HG02798 (cell line): ENCODE results near the gene ADSS2.
"Not testable (repeated sequence)": the region's sequence is repeated elsewhere in the genome, so short reads cannot be mapped to it uniquely, and the experiment has no call there.

Source experiments
- ATAC-seq: cut with Tn5 transposase; IDR thresholded peaks from one replicate; pipeline ENCODE4 v1.9.1; 2021; ENCODE audit warnings: mild to moderate bottlenecking; ENCODE audit not compliant: unreplicated experiment, poor library complexity

Gene ADSS2

GRCh38 chr1:244403431-244403830 lies 48.3 kb downstream of the ADSS2 start:
- no peak for ATAC-seq

GRCh38 chr1:244400974-244401373 lies 50.7 kb downstream of the ADSS2 start:
- ATAC-seq = no peak

- ATAC-seq = no peak
Measured at GRCh38 chr1:244397131-244397530, 54.6 kb downstream of the ADSS2 start.

- no peak for ATAC-seq
Measured at GRCh38 chr1:244395965-244396364, 55.7 kb downstream of the ADSS2 start.

GRCh38 chr1:244394826-244395765 lies 56.6 kb downstream of the ADSS2 start:
- no peak for ATAC-seq

- no peak for ATAC-seq
Measured at GRCh38 chr1:244394346-244394745, 57.4 kb downstream of the ADSS2 start.

- no peak for ATAC-seq
Measured at GRCh38 chr1:244393604-244394176, 58.0 kb downstream of the ADSS2 start.

- no peak for ATAC-seq
Measured at GRCh38 chr1:244391761-244392160, 59.9 kb downstream of the ADSS2 start.

- no peak for ATAC-seq
Measured at GRCh38 chr1:244388961-244389360, 62.7 kb downstream of the ADSS2 start.

GRCh38 chr1:244387415-244387814 lies 64.3 kb downstream of the ADSS2 start:
- no peak for ATAC-seq

- no peak for ATAC-seq
Measured at GRCh38 chr1:244386595-244386994, 65.1 kb downstream of the ADSS2 start.

GRCh38 chr1:244384066-244384465 lies 67.6 kb downstream of the ADSS2 start:
- ATAC-seq = no peak

- ATAC-seq = no peak
Measured at GRCh38 chr1:244383278-244383884, 68.3 kb downstream of the ADSS2 start.

GRCh38 chr1:244381878-244382565 lies 69.7 kb downstream of the ADSS2 start:
- ATAC-seq = no peak

- no peak for ATAC-seq
Measured at GRCh38 chr1:244376126-244376525, 75.6 kb downstream of the ADSS2 start.

GRCh38 chr1:244375051-244375450 lies 76.7 kb downstream of the ADSS2 start:
- no peak for ATAC-seq

- not testable (repeated sequence) for ATAC-seq
Measured at GRCh38 chr1:244374484-244374883, 77.2 kb downstream of the ADSS2 start.

GRCh38 chr1:244371242-244372141 lies 80.2 kb downstream of the ADSS2 start:
- ATAC-seq = peak; percentile 85

- no peak for ATAC-seq
Measured at GRCh38 chr1:244370060-244370637, 81.6 kb downstream of the ADSS2 start.
